BLaER1 (cell line): Measurements from ENCODE around the gene UBR3.

Experiments
- H3K27ac ChIP-seq: shearing (Covaris generic); formaldehyde crosslinking; 2 replicates; pipeline ENCODE4 v1.8.1; 2022
- H3K27me3 ChIP-seq: shearing (Covaris generic); formaldehyde crosslinking; 2 replicates; pipeline ENCODE4 v1.8.1; 2022
- H3K36me3 ChIP-seq: shearing (Covaris generic); formaldehyde crosslinking; 2 replicates; pipeline ENCODE4 v1.8.1; 2022
- H3K4me1 ChIP-seq: shearing (Covaris generic); formaldehyde crosslinking; 2 replicates; pipeline ENCODE4 v1.8.1; 2022
- H3K4me2 ChIP-seq: shearing (Covaris generic); formaldehyde crosslinking; 2 replicates; pipeline ENCODE4 v1.8.1; 2022
- H3K4me3 ChIP-seq: shearing (Covaris generic); formaldehyde crosslinking; 2 replicates; pipeline ENCODE4 v1.8.1; 2022
- H3K9ac ChIP-seq: shearing (Covaris generic); formaldehyde crosslinking; 2 replicates; pipeline ENCODE4 v1.8.1; 2022
- H3K9me3 ChIP-seq: shearing (Covaris generic); formaldehyde crosslinking; 2 replicates; pipeline ENCODE4 v1.8.1; 2022
- H4K20me1 ChIP-seq: shearing (Covaris generic); formaldehyde crosslinking; 2 replicates; pipeline ENCODE4 v1.8.1; 2022
- Cebpa-rat ChIP-seq: shearing (Covaris generic); IDR thresholded peaks from 2 replicates; pipeline ENCODE4 v1.8.1; 2022

UBR3 gene

GRCh38 chr2:170056900-170057299, 229.6 kb downstream of the UBR3 start:
- Histone ChIP-seq H3K27me3 (no peaks in the 10 kb centered on the region), H3K9ac (no peak overlapping the region), H3K36me3 (peaks cover 27% of the 10 kb centered on the region), H3K4me2 (no peak overlapping the region), H3K27ac (no peak overlapping the region), H3K9me3 (no peaks in the 10 kb centered on the region), H4K20me1 (no peaks in the 10 kb centered on the region), H3K4me3 (no peak overlapping the region), H3K4me1 (peaks cover 7% of the 10 kb centered on the region; the same call in 1 of the 2 replicates)
- no peak for TF ChIP-seq Cebpa-rat

- no peaks in the 10 kb centered on the region for H4K20me1 ChIP-seq
- H3K27me3 ChIP-seq = no peaks in the 10 kb centered on the region
- H3K4me2 ChIP-seq = no peak overlapping the region
- H3K9me3 ChIP-seq = no peaks in the 10 kb centered on the region
- H3K9ac ChIP-seq = no peak overlapping the region
- TF ChIP-seq Cebpa-rat = no peak
- H3K4me1 ChIP-seq = no peaks in the 10 kb centered on the region
- H3K36me3 ChIP-seq = peaks cover 39% of the 10 kb centered on the region
- H3K27ac ChIP-seq = no peak overlapping the region
- H3K4me3 ChIP-seq = no peak overlapping the region
Observed at GRCh38 chr2:170063456-170064235, 236.4 kb downstream of the UBR3 start.

- Histone ChIP-seq H3K9ac (no peak overlapping the region), H4K20me1 (no peaks in the 10 kb centered on the region), H3K27ac (no peak overlapping the region), H3K27me3 (no peaks in the 10 kb centered on the region), H3K4me1 (no peaks in the 10 kb centered on the region), H3K4me3 (no peak overlapping the region), H3K36me3 (peaks cover 33% of the 10 kb centered on the region), H3K9me3 (peaks cover 8% of the 10 kb centered on the region; the same call in 1 of the 2 replicates), H3K4me2 (no peak overlapping the region)
- TF ChIP-seq Cebpa-rat = no peak
Observed at GRCh38 chr2:170070778-170071177, 243.5 kb downstream of the UBR3 start.

- Histone ChIP-seq H3K9ac (no peak overlapping the region), H3K27ac (no peak overlapping the region), H3K36me3 (peaks cover 28% of the 10 kb centered on the region; the same call in 1 of the 2 replicates), H3K4me3 (no peak overlapping the region), H3K4me2 (no peak overlapping the region), H3K27me3 (no peaks in the 10 kb centered on the region), H3K4me1 (no peaks in the 10 kb centered on the region), H4K20me1 (no peaks in the 10 kb centered on the region), H3K9me3 (peaks cover 8% of the 10 kb centered on the region; the same call in 1 of the 2 replicates)
- TF ChIP-seq Cebpa-rat = no peak
Observed at GRCh38 chr2:170073288-170073687, 246.0 kb downstream of the UBR3 start.

- no peaks in the 10 kb centered on the region for H4K20me1 ChIP-seq
- no peaks in the 10 kb centered on the region for H3K27me3 ChIP-seq
- H3K27ac ChIP-seq = no peak overlapping the region
- H3K4me3 ChIP-seq = no peak overlapping the region
- H3K4me2 ChIP-seq = no peak overlapping the region
- H3K9ac ChIP-seq = no peak overlapping the region
- H3K4me1 ChIP-seq = no peaks in the 10 kb centered on the region
- peaks cover 28% of the 10 kb centered on the region for H3K36me3 ChIP-seq
- TF ChIP-seq Cebpa-rat = no peak
- no peaks in the 10 kb centered on the region for H3K9me3 ChIP-seq
Observed at GRCh38 chr2:170076189-170076588, 248.9 kb downstream of the UBR3 start.

GRCh38 chr2:170077830-170078569, 250.7 kb downstream of the UBR3 start:
- Histone ChIP-seq H3K4me1 (no peaks in the 10 kb centered on the region), H3K27me3 (no peaks in the 10 kb centered on the region), H3K36me3 (peaks cover 34% of the 10 kb centered on the region), H4K20me1 (no peaks in the 10 kb centered on the region), H3K4me3 (no peak overlapping the region), H3K4me2 (no peak overlapping the region), H3K9me3 (no peaks in the 10 kb centered on the region), H3K27ac (no peak overlapping the region), H3K9ac (no peak overlapping the region)
- TF ChIP-seq Cebpa-rat = no peak

- Histone ChIP-seq H4K20me1 (no peaks in the 10 kb centered on the region), H3K9me3 (no peaks in the 10 kb centered on the region), H3K4me3 (no peak overlapping the region), H3K27me3 (no peaks in the 10 kb centered on the region), H3K4me2 (no peak overlapping the region), H3K9ac (no peak overlapping the region), H3K36me3 (peaks cover 17% of the 10 kb centered on the region), H3K4me1 (no peaks in the 10 kb centered on the region), H3K27ac (no peak overlapping the region)
- TF ChIP-seq Cebpa-rat = no peak
Observed at GRCh38 chr2:170084820-170085491, 257.7 kb downstream of the UBR3 start.

GRCh38 chr2:170086117-170086688, 258.9 kb downstream of the UBR3 start:
- no peak for TF ChIP-seq Cebpa-rat
- Histone ChIP-seq H4K20me1 (no peaks in the 10 kb centered on the region), H3K4me1 (no peaks in the 10 kb centered on the region), H3K36me3 (peaks cover 6% of the 10 kb centered on the region), H3K27ac (no peak overlapping the region), H3K4me2 (no peak overlapping the region), H3K27me3 (no peaks in the 10 kb centered on the region), H3K4me3 (no peak overlapping the region), H3K9ac (no peak overlapping the region), H3K9me3 (no peaks in the 10 kb centered on the region)

GRCh38 chr2:170086751-170087412, 259.6 kb downstream of the UBR3 start:
- no peak for TF ChIP-seq Cebpa-rat
- no peaks in the 10 kb centered on the region for H4K20me1 ChIP-seq
- H3K4me1 ChIP-seq = no peaks in the 10 kb centered on the region
- peaks cover 4% of the 10 kb centered on the region; the same call in 1 of the 2 replicates for H3K9me3 ChIP-seq
- H3K9ac ChIP-seq = no peak overlapping the region
- H3K27me3 ChIP-seq = no peaks in the 10 kb centered on the region
- H3K36me3 ChIP-seq = no peaks in the 10 kb centered on the region
- no peak overlapping the region for H3K4me3 ChIP-seq
- no peak overlapping the region for H3K27ac ChIP-seq
- H3K4me2 ChIP-seq = no peak overlapping the region
